HepG2 (cell line): ENCODE results near the gene CLUH.

Source experiments
- ASH2L ChIP-seq: fragments of 300-600, 200-600 bp; sonication (generic); IDR thresholded peaks from 2 replicates; pipeline ENCODE4 v1.7.0; 2017; ENCODE audit warnings: low read depth, mild to moderate bottlenecking, moderate library complexity, mixed read lengths, low read length; ENCODE audit not compliant: insufficient read length
- CHCHD3 ChIP-seq: sonication (generic); formaldehyde crosslinking; IDR thresholded peaks from 2 replicates; pipeline ENCODE4 v1.8.0; 2022; ENCODE audit warnings: mild to moderate bottlenecking, missing genetic modification reagents, moderate library complexity
- CREB1 ChIP-seq, 2 experiments: fragments of 450-650 bp in 1 of 2; IDR thresholded peaks; 2 replicates each; pipeline ENCODE4 v1.6.1; 2016 to 2017; ENCODE audit warnings: control low read depth in 1 of 2, mild to moderate bottlenecking in 1 of 2, missing compliant biosample characterization in 1 of 2, missing genetic modification characterization in 1 of 2
- HNRNPLL ChIP-seq: fragments of 200-400 bp; formaldehyde crosslinking; IDR thresholded peaks from 2 replicates; pipeline ENCODE4 v1.6.1; 2017; ENCODE audit warnings: mild to moderate bottlenecking, low read depth, low read length; ENCODE audit not compliant: poor library complexity, severe bottlenecking
- JUNB ChIP-seq: sonication (generic); formaldehyde crosslinking; IDR thresholded peaks from 2 replicates; pipeline ENCODE4 v1.8.0; 2022; ENCODE audit warnings: missing genetic modification reagents, mild to moderate bottlenecking, borderline replicate concordance
- RAD51 ChIP-seq: fragments of 450-650 bp; IDR thresholded peaks from 2 replicates; pipeline ENCODE4 v1.6.1; 2016; ENCODE audit warnings: borderline replicate concordance
- SIX4 ChIP-seq: sonication (generic); formaldehyde crosslinking; IDR thresholded peaks from 2 replicates; pipeline ENCODE4 v1.4.0; 2020; ENCODE audit warnings: missing genetic modification reagents
- SP2 ChIP-seq: sonication (generic); formaldehyde crosslinking; IDR thresholded peaks from 2 replicates; pipeline ENCODE4 v1.5.1; 2020; ENCODE audit warnings: mild to moderate bottlenecking, missing genetic modification reagents
- ZNF382 ChIP-seq: sonication (generic); formaldehyde crosslinking; IDR thresholded peaks from 2 replicates; pipeline ENCODE4 v1.5.0; 2020; ENCODE audit warnings: missing genetic modification reagents, mild to moderate bottlenecking, borderline replicate concordance
- TF ChIP-seq, protein P1 (sequence below): sonication (generic); formaldehyde crosslinking; IDR thresholded peaks from 2 replicates; pipeline ENCODE4 v1.8.0; 2022; ENCODE audit warnings: mild to moderate bottlenecking, missing genetic modification reagents, borderline replicate concordance
- TF ChIP-seq, protein P2 (sequence below): fragments of 450-650 bp; IDR thresholded peaks from 2 replicates; pipeline ENCODE4 v1.6.1; 2017; ENCODE audit warnings: mild to moderate bottlenecking

DNA sequence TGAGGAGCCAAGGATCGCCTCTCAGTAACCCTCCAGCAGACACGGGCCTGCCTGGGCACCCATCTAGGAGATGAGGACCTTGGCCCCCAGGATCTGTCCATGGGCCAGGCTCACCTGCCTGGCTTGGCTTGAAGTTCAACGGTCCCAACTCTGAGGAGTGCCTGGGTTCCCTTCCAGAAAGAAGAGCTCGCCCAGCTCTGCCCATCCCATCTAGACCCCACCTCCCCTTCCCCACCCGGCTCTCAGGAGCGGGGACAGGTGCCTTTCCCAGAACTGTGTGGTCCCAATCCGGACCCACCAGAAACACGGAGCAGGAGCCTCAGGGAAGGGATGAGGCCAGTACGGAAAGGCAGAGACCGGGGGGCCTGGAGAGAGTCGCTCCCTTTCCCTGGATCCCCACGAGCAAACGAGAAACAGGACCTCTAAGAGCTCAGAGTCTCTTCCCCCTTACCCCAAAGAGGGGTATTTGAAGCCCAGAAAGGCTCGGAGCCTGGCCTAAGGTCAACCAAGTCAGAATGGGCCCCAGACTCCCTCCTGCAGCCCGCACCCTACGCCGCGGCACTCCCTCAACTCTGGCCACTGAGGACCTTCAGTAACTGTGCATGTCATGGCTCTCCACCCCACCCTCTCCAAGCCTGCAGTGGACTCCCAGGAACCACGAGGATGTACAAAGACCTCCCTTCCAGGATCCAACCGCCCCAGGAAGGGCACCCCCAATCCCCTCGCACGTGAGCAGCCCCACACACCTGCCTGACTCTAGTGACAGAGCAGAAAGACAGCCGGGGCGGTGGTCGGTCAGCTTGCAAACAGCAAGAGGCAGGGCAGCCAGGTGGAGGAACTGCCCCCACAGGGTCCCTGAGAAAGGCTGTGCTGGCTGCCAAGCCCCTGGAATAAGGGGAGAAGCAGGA is 5.4 kb downstream of the CLUH start:
- TF ChIP-seq SP2 (CRISPR knock-in tag) (no peak), CREB1 (IDR thresholded peaks at IDR 0.05) (no peak), CREB1 (CRISPR knock-in tag; IDR thresholded peaks at IDR 0.05) (no peak), ZNF382 (no peak), SIX4 (CRISPR knock-in tag) (no peak), ASH2L (no peak), JUNB (no peak), CHCHD3 (CRISPR knock-in tag) (no peak), RAD51 (no peak), HNRNPLL (no peak)
- TF ChIP-seq, protein P1, sequence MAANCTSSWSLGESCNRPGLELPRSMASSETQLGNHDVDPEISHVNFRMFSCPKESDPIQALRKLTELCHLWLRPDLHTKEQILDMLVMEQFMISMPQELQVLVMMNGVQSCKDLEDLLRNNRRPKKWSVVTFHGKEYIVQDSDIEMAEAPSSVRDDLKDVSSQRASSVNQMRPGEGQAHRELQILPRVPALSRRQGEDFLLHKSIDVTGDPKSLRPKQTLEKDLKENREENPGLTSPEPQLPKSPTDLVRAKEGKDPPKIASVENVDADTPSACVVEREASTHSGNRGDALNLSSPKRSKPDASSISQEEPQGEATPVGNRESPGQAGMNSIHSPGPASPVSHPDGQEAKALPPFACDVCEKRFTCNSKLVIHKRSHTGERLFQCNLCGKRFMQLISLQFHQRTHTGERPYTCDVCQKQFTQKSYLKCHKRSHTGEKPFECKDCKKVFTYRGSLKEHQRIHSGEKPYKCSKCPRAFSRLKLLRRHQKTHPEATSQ = no peak
- TF ChIP-seq, protein P2, sequence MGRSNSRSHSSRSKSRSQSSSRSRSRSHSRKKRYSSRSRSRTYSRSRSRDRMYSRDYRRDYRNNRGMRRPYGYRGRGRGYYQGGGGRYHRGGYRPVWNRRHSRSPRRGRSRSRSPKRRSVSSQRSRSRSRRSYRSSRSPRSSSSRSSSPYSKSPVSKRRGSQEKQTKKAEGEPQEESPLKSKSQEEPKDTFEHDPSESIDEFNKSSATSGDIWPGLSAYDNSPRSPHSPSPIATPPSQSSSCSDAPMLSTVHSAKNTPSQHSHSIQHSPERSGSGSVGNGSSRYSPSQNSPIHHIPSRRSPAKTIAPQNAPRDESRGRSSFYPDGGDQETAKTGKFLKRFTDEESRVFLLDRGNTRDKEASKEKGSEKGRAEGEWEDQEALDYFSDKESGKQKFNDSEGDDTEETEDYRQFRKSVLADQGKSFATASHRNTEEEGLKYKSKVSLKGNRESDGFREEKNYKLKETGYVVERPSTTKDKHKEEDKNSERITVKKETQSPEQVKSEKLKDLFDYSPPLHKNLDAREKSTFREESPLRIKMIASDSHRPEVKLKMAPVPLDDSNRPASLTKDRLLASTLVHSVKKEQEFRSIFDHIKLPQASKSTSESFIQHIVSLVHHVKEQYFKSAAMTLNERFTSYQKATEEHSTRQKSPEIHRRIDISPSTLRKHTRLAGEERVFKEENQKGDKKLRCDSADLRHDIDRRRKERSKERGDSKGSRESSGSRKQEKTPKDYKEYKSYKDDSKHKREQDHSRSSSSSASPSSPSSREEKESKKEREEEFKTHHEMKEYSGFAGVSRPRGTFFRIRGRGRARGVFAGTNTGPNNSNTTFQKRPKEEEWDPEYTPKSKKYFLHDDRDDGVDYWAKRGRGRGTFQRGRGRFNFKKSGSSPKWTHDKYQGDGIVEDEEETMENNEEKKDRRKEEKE = no peak
